Measurements from ENCODE around the gene ATP8A2.

GRCh38 chr13:25807562-25807961 lies 435.8 kb downstream of the ATP8A2 start:
- TF ChIP-seq POLR2A (IDR thresholded peaks at IDR 0.05; ENCODE audit: low read length), result no peak
- no peak for TF ChIP-seq GATA1 (IDR thresholded peaks at IDR 0.05; ENCODE audit: low read depth, low read length)
